Activated gamma-delta T cell treated with anti-CD3 and anti-CD28 coated beads, Interleukin-2, amount 50 U/mL, for 16 hours (primary cell): Measurements from ENCODE around the gene ACTR8.

Experiments used
- DNase-seq: peaks from one replicate; pipeline ENCODE4 v3.0.0-alpha.2; 2020; ENCODE audit warnings: low read depth

Gene ACTR8

DNA sequence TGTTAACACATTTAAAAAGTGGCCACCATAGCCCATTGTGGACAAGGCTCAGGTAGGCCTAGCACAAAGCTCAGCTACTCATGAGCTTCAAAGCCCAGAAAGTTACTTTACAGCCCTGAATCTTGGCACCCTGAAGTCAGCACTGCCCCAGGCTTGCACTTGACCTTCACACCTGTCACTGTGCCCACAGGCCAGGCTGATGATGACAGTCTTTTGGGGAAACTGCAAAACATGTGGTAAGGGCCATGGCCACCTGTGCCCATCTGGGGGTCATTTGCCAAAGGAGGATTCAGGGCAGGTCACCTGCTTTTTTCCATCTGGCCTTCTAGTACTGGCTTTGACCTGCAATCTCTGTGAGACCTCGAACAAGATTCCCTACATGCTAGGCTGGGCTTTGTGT, 46.7 kb downstream of the ACTR8 start:
- DNase-seq = no peak

DNA sequence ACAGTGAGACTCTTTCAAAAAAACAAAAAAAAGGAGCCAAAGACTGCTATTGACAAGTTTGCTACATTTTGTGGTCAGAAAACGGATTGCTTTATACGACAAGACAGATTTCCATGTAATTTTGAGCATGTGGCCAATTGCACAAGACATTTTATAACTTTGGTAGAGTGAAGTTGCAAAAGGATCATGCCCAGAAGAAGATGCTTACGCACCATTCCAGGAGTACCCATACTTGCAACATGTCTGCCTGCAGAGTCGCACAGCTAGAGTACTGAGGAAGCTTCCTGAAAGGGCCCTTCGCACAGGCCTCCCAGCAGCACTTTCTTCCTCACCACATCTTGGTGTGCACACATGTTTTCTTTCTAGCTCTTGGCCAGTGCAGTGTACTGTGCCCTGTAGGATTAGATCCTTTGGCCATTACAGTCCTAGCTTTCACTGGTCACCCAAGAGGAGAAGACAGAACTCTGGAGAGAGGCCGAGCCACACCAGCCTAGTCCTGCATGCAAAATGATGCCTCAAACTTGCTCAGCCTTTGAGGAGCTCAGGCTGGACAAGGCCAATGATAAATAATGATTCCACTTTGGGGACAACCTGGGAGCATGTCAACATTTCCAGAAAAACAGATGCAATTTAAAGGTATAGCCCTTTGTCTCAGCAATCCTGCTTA, 47.4 kb downstream of the ACTR8 start:
- no peak for DNase-seq

- DNase-seq = no peak
Observed at GRCh38 chr3:53833700-53834099, 48.3 kb downstream of the ACTR8 start.

DNA sequence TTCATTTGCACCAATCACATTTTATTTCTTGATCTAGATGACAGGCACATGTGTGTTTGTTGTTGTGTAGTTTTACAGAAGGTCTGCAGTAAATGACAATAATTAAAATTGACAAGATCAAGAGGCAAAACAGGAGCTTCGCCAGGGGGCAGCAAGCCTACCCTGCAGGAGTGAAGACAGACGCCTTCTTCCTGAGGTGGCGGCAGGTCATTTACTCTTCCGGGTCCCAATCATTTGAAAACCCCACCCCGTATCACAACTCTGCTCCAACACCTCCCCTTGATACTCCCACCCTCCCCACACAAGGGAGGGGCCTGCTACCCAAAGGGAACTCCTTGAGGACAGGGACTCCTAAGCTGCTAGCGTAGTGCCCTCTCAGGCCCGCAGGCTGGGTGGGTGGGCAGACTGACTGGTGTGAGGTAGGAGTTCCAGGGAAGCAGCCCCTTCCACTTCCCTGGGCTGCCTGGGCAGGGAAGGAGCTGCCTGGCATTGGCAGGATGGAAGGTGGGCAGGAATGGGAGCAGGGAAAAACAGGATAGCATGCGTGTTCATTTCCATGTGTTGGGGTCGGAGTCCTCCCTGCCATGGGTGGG, 48.8 kb downstream of the ACTR8 start:
- DNase-seq = no peak

GRCh38 chr3:53830944-53831343, 51.0 kb downstream of the ACTR8 start:
- no peak for DNase-seq

- no peak for DNase-seq
Observed at GRCh38 chr3:53829605-53830004, 52.3 kb downstream of the ACTR8 start.

DNA sequence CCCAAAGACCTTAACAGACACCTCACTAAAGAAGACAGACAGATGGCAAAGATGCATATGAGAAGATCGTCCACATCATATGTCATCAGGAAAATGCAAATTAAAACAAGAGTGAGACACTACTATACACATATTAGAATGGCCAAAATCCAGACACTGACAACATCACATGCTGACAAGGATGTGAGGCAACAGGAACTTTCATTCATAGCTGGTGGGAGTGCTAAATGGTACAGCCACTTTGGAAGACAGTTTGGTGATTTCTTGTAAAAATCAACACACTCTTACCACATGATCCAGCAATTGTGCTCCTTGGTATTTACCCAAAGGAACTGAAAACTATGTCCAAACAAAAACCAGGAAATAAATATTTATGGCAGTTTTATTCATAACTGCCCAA, 53.4 kb downstream of the ACTR8 start:
- DNase-seq = no peak

DNA sequence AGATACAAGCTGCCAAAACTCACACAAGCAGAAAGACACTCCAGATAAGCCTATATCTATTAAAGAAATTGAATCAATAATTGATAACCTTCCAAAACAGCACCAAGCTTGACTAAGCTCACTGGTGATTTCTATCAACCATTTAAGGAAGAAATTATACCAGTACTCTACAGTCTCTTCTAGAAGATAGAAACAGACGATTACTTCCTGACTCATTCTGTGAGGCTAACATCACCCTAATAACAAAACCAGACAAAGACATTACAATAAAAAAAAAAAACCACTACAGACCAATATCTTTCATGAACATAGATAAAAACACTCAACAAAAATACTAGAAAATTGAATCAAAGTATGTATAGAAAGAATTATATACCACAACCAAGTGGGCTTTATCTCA, 55.9 kb downstream of the ACTR8 start:
- no peak for DNase-seq

- no peak for DNase-seq
Observed at GRCh38 chr3:53824795-53825194, 57.2 kb downstream of the ACTR8 start.

DNA sequence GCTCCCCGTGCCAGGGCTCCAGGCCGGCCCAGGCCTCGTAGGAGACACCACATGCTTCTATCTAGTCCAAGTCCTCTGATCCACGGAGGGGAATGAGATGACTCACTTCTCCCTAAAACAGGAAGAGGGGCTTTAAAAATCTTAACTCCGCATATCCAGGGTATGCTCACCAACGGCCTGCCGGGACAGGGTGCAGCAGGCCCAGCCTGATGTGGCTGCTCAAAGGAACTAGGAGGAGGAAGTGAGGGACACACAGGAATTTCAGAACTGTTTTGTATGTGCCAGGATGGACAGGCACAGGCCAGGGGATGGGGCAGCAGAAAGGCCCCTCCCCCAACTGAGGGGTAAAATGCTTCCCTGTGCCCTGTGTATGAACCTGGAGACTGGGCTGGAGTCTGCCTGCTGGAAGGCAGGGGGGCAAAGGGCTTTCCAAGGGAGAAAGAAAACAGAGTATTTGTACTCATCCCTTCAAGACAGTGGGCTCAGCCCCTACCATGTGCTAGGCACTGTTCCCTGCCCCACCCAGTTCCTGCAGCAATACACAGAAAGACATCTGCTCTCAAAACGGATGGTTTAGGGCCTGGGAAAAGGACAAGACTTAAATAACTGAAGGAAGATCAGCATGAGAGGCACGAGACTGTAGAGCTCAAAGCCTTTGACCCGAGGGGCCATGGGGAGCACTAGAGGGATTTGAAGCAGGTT, 57.8 kb downstream of the ACTR8 start:
- DNase-seq = no peak

GRCh38 chr3:53823026-53823955, 58.7 kb downstream of the ACTR8 start:
- no peak for DNase-seq

- no peak for DNase-seq
Observed at GRCh38 chr3:53822331-53822741, 59.6 kb downstream of the ACTR8 start.

DNA sequence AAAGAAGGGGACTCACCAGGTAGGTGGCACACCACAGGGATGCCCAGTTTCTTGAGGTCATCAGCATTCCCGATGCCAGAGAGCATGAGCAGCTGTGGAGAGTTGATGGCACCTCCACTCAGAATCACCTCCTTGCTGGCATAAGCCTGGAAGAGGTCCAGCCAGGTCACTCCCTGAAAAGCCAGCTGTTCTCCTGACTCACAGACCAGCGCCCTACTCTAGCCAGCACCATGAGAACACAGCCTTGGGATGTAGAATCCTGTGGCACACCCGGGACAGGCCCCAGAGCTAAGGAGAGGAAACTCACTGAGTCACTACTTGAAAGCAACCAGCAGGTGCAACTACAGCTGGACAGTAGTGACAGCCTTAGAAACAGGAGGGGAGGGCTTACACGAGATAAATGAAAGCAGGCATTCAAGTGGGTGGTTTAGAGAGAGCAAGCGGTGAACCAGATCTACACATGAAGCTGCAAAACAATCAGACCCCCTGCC, 60.3 kb downstream of the ACTR8 start:
- no peak for DNase-seq

DNA sequence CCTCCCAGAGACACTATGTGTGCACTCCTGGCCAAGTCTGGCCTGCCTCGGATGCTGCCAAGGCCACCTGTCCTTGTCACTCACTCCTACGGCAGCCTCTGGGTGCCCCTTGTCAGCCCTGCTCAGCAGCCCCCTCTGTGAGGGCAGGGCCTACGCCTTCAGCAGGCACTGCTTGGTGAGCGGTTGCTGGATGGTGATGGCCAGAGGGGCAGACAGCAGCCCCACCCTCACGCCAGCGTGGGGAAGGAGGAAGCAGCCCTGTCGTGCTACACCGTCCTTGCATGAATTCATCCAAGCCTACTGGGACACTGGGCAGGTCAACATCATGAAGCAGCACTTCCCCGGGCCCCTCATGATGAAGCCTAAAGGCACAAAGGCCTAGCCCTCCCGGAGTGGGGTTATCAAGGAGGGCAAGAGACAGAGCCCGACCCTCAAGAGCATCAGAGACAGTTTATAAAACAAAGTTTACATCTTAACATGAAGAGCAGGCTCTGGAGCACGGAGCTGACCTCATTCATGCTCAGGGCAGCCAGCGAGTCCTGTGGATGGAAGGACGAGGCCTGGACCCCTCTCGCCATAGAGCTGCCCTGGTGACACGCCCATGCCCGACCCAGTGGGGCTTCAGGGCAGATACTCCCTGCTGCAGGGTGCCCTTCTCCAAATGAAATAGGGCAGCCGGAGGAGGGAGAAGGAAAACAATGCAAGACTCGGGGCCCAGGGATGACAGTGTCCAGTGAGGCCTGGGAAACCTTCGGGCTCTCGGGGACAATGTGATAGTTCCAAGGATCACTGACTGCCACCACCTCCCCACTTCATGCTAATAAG, 61.0 kb downstream of the ACTR8 start:
- DNase-seq = no peak

- DNase-seq = no peak
Observed at GRCh38 chr3:53820084-53820483, 61.9 kb downstream of the ACTR8 start.

DNA sequence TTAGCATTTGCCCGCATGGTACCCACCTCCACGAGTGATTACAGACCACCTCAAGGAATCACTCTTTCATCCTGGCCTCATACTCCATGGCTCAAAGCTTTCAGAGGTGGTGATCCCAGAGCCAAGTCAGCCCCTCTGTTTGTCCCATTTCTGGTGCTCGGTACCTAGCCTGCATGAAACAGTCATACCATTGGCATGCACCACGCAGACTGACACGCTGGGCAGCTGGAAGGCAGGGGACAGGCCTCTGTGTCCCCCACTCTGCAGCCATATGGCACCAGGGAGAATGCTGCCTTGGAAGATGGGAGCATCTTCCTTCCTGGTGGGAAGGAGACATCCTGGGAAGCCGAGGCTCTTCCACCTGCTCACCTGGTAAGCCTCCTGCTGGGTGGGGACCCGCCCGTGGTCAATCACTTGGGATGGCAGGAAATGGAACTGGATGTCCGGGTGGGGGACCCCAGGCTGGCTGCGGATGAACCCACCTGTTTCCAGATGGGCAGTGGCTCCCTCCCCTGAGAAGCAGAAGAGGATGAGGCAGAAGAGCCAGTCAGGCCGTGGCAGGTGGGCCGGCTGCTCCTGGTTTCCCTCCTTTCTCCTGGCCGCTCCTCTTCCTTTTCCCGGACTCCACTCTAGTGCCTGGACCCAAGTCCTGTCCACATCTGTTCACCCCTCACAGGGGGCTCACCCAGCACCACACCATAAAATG, 62.6 kb downstream of the ACTR8 start:
- no peak for DNase-seq

GRCh38 chr3:53818221-53819162, 63.5 kb downstream of the ACTR8 start:
- DNase-seq = no peak

GRCh38 chr3:53817809-53818208, 64.1 kb downstream of the ACTR8 start:
- no peak for DNase-seq

GRCh38 chr3:53817211-53817610, 64.7 kb downstream of the ACTR8 start:
- no peak for DNase-seq
